Measurements from ENCODE around the gene CD300LD.

CD300LD gene

GRCh38 chr17:74612046-74612445 is 20.0 kb upstream of the CD300LD start:
- Histone ChIP-seq H3K27me3 (ENCODE audit: insufficient read depth, poor library complexity, severe bottlenecking) (peaks cover 11% of the 10 kb centered on the region), H3K27ac (replicated peaks) (no peak overlapping the region), H3K4me3 (replicated peaks; ENCODE audit: insufficient read depth, low read length) (no peak overlapping the region)
- TF ChIP-seq SPI1 (IDR thresholded peaks at IDR 0.05; ENCODE audit: borderline replicate concordance, low read depth): no peak
- no peak for TF ChIP-seq CTCF (IDR thresholded peaks at IDR 0.05; ENCODE audit: insufficient read depth, low read length)
- no peak for TF ChIP-seq POLR2AphosphoS5 (IDR thresholded peaks at IDR 0.05; ENCODE audit: low read depth)
- no peak for TF ChIP-seq REST (IDR thresholded peaks at IDR 0.05; ENCODE audit: insufficient replicate concordance, low read depth)
- no peak for TF ChIP-seq GABPA (IDR thresholded peaks at IDR 0.05; ENCODE audit: low read depth)
- no peak for DNase-seq (ENCODE audit: low read depth in 1 of 2, low spot score in 1 of 2)

GRCh38 chr17:74610108-74610507 is 18.0 kb upstream of the CD300LD start:
- Histone ChIP-seq H3K27ac (replicated peaks) (no peak overlapping the region), H3K4me3 (replicated peaks; ENCODE audit: insufficient read depth, low read length) (no peak overlapping the region), H3K27me3 (ENCODE audit: insufficient read depth, poor library complexity, severe bottlenecking) (peaks cover 6% of the 10 kb centered on the region)
- TF ChIP-seq CTCF (IDR thresholded peaks at IDR 0.05; ENCODE audit: insufficient read depth, low read length) (no peak), REST (IDR thresholded peaks at IDR 0.05; ENCODE audit: insufficient replicate concordance, low read depth) (peak; percentile 95), SPI1 (IDR thresholded peaks at IDR 0.05; ENCODE audit: borderline replicate concordance, low read depth) (no peak), GABPA (IDR thresholded peaks at IDR 0.05; ENCODE audit: low read depth) (no peak), POLR2AphosphoS5 (IDR thresholded peaks at IDR 0.05; ENCODE audit: low read depth) (no peak)
- DNase-seq (ENCODE audit: low read depth in 1 of 2, low spot score in 1 of 2): no peak

GRCh38 chr17:74608511-74608910 is 16.4 kb upstream of the CD300LD start:
- peaks cover 6% of the 10 kb centered on the region for H3K27me3 ChIP-seq (ENCODE audit: insufficient read depth, poor library complexity, severe bottlenecking)
- DNase-seq (ENCODE audit: low read depth in 1 of 2, low spot score in 1 of 2): no peak
- no peak for TF ChIP-seq GABPA (IDR thresholded peaks at IDR 0.05; ENCODE audit: low read depth)
- no peak for TF ChIP-seq POLR2AphosphoS5 (IDR thresholded peaks at IDR 0.05; ENCODE audit: low read depth)
- no peak for TF ChIP-seq CTCF (IDR thresholded peaks at IDR 0.05; ENCODE audit: insufficient read depth, low read length)
- TF ChIP-seq REST (IDR thresholded peaks at IDR 0.05; ENCODE audit: insufficient replicate concordance, low read depth): no peak
- no peak for TF ChIP-seq SPI1 (IDR thresholded peaks at IDR 0.05; ENCODE audit: borderline replicate concordance, low read depth)
- no peak overlapping the region for H3K27ac ChIP-seq (replicated peaks)
- H3K4me3 ChIP-seq (replicated peaks; ENCODE audit: insufficient read depth, low read length): no peak overlapping the region
